Measurements from ENCODE around the gene PTPRM. TPM values are rescaled to one million over a fixed set of nuclear protein-coding genes. Genes with fewer than 3 reads are reported as not detected.

The PTPRM gene
- total and polyA plus RNA-seq, 2 of the 8 experiments (the other 6 are each of a cell fraction or from before 2014, with no cell fraction given) = 4.1 to 7.0 TPM

DNA sequence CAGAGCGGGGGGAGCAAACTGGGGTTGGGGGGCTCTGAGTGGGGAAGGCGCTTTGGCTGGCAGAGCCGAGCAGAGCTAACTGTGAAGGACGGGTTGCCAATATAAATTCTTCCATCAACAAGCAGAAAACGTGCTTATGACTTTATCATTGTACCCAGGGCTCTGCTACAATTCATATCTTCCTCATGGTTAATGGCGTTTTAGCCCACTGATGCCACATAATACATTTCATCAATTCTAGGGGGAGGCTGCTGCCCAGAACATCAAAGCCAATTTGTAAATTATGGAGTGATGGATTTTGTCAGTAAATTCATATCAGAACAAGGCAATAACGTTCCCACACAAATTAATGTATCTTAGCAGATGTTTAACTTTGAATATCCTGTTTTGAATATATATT is 866.7 kb downstream of the PTPRM start (continued):
- TF ChIP-seq KDM4A (IDR thresholded peaks at IDR 0.05; ENCODE audit: low read depth, low read length, severe bottlenecking) = no peak
- TF ChIP-seq, protein P1, sequence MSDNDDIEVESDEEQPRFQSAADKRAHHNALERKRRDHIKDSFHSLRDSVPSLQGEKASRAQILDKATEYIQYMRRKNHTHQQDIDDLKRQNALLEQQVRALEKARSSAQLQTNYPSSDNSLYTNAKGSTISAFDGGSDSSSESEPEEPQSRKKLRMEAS (IDR thresholded peaks at IDR 0.05) = no peak
- TF ChIP-seq, protein P2, sequence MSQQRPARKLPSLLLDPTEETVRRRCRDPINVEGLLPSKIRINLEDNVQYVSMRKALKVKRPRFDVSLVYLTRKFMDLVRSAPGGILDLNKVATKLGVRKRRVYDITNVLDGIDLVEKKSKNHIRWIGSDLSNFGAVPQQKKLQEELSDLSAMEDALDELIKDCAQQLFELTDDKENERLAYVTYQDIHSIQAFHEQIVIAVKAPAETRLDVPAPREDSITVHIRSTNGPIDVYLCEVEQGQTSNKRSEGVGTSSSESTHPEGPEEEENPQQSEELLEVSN (IDR thresholded peaks at IDR 0.05) = no peak
- no peak for TF ChIP-seq BRCA1 (IDR thresholded peaks at IDR 0.05; ENCODE audit: low read depth, low read length)
- no peak for TF ChIP-seq SP4 (IDR thresholded peaks at IDR 0.05; ENCODE audit: low read length)
- TF ChIP-seq TAF1 (IDR thresholded peaks at IDR 0.05; ENCODE audit: low read depth, low read length) = no peak
- TF ChIP-seq CTBP2 (IDR thresholded peaks at IDR 0.05; ENCODE audit: borderline replicate concordance, insufficient read depth, insufficient read length, low read length) = no peak
